Subcutaneous adipose tissue (tissue), 4 donors: ENCODE measurements around the gene KLF12. TPM values are rescaled to one million over a fixed set of nuclear protein-coding genes. Genes with fewer than 3 reads are reported as not detected.

Source experiments
- total RNA-seq, 4 donors: library from RNA; depleted of rRNA; stranded (reverse); fragments of >200 nt; gene quantifications; one replicate each; pipeline ENCODE4 v1.1.0, GENCODE V29; 2016
- TF ChIP-seq, protein P1 (sequence below): fragments of 450-650 bp; IDR thresholded peaks from one replicate; pipeline ENCODE4 v1.5.1; 2016; ENCODE audit warnings: low read depth, mild to moderate bottlenecking, control low read depth, antibody characterized with exemption, moderate library complexity

The KLF12 gene
- total RNA-seq, 4 donors from 2014 or later, result 4.9 to 11.0 (median 6.5) TPM

DNA sequence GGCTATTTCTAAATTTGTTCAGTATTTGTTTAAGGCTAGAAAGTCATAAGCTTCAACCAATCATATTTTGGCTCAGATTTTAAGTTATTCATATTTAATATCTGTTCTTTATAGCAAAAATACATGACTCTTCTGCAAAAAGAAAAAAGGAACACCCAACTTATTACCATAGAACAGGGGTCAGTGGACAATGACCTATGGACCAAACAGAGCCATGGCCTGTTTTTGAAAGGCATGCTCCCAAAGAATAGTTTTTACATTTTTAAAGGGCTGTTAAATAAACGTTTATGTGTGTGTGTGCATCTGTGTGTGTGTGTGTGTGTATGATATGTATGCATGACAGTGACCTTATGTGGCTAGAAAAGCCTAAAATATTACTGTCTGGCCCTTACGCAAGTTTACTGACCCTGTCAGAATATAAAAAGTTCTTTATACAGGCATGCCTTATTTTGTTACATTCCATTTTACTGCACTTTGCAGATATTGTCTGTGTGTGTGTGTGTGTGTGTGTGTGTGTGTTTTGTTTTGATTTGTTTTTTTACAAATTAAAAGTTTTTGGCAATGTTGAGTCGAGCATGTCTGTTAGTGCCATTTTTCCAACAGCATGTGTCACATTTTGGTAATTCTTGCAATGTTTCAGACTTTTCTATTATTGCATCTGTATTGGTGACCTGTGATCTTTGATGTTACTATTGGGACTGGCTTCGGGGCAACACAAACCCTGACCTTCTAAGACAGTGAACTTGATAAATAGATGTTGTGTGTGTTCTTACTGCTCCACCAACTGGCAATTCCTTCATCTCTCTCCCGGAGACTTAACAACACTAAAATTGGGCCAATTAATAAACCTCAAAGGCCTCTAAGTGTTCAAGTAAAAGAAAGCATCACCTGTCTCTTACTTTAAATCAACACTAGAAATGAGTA lies 22.0 kb downstream of the KLF12 start:
- TF ChIP-seq, protein P1, sequence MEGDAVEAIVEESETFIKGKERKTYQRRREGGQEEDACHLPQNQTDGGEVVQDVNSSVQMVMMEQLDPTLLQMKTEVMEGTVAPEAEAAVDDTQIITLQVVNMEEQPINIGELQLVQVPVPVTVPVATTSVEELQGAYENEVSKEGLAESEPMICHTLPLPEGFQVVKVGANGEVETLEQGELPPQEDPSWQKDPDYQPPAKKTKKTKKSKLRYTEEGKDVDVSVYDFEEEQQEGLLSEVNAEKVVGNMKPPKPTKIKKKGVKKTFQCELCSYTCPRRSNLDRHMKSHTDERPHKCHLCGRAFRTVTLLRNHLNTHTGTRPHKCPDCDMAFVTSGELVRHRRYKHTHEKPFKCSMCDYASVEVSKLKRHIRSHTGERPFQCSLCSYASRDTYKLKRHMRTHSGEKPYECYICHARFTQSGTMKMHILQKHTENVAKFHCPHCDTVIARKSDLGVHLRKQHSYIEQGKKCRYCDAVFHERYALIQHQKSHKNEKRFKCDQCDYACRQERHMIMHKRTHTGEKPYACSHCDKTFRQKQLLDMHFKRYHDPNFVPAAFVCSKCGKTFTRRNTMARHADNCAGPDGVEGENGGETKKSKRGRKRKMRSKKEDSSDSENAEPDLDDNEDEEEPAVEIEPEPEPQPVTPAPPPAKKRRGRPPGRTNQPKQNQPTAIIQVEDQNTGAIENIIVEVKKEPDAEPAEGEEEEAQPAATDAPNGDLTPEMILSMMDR, result no peak

DNA sequence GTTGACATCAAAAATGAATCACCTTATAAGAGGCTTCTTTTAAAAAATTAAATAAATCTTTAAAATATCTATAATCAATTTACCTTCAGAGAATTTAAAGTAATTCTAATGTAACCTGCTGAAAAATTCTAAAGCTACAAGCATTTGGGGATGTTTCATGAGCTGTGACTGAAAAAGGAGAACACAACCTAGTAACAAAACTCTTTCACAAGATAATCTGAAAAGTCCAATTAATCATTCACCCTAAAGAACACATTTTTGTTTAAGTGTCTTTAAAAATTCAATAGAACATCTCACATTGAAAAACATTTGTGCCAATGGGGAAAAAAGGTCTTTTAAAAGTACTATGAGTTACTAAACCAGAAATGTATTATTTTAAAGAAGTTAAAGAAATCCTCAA lies 22.8 kb downstream of the KLF12 start:
- TF ChIP-seq, protein P1, result no peak

DNA sequence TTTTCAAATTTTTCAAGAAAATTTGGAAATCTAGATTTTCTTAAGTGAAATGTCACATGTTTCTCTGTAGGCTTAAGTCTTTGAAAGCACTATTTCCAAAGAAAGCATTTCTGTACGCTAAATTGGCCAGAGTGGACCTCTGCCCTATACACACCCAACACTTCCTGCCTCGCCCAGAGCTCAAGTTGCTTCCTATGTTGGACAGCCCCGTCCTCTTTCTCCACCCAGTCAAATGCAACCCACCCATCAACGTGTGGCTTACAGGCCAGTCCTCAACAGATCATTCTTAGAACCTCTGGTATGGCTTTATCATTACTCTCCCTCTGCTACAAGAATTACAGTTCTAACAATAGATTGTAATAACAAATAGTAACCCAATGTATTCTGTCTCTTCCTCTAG lies 24.2 kb downstream of the KLF12 start:
- TF ChIP-seq, protein P1, result no peak

DNA sequence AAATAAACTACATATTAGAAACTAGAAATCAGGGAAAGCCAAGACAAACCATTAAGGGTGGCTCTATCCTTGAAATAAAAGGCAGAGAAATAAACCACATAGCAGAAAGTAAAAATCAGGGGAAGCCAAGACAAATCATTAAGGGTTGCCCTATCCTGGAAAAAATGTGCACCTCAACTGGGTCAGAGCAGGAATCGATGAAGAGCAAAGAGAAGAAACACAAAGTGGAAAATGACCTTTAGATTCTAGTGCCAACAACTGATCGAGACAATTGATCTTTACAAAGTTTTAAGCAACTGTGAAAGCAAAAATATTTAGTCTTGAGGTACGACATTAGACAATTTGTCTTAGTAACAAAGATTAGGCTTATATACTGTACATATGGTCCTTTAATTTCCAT lies 26.6 kb downstream of the KLF12 start:
- TF ChIP-seq, protein P1, result no peak

DNA sequence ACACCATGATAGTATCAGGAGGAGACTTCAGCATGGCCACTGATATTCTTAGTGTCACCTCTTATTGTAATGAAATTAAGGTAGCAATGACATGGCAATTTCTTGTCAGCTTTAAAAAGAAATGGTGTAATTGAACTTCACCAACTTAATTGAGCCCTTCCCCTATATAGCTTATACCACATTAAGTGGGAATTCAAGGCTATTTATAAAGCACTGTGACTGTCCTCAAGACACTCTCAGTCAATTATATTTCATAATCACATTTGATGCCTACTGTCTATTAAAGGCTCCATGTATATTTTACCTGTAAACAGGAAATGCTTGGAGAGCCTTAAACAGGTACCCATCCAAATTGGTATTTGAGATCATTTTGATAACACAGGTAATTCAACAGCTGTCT lies 28.3 kb downstream of the KLF12 start:
- TF ChIP-seq, protein P1, result no peak

DNA sequence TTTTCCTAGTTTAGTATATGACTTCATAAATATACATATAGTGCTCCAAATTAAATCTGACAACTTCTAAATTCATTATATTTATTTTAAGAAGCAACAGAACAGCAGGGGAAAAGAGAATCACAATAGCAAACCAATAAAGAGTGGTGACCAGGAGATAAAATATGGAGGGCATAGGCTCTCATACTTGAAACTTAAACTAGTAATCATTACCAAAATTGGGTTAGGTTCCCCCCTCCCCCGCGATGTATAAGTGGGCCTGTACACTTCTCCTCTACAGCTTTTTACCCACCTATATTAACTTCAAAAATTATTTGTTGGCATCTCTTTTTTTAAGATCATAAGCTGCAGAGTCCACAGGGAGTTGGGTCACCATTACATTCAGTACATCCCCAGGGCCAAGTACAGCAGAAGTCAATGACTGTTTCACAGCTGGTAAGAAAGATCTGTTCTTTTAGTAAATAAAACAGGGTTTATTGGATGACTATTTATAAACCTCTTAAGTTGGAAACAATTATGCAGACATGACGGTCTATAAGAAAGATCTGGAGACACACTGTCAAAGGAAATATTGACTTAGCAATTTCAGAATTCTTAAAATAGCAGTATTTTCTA lies 29.4 kb downstream of the KLF12 start:
- TF ChIP-seq, protein P1, result no peak

DNA sequence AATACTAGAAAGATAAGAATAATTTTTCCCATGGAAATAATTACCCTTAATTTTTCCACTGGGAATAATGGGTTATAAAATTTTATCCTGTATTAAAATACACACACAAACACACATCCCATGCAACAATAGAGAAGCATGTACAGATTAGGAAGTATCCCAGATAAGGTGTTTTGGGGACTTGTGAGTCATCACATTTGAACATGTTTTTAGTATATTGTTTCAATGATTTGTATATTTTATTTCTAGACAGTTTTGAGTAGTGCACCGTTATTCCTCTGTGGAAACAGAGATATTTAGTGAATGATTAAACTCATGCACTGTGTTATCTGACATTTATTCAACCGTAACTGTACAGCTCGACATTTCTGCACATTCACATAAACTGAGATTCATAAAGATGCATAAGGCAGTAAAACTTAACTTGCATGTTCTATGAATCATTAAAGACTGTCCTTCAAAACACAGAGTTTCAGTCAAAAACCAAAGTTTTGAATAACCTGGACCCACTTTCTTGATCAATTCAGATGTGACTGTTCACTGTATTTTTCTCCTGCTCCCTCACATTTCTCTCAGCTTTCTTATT lies 30.1 kb downstream of the KLF12 start:
- TF ChIP-seq, protein P1, result no peak
